MCF 10A (cell line): ENCODE measurements around the gene HEPN1. TPM values are rescaled to one million over a fixed set of nuclear protein-coding genes. Genes with fewer than 3 reads are reported as not detected.

ENCODE experiments used
- BruUV-seq: library from RNA; stranded (reverse); fragments of 400-500 nt; replicated peaks from 2 replicates; lab custom pipeline; 2021; lab: Mats Ljungman, UMichigan
- CTCF ChIA-PET: fragments of 300-600 bp; sonication (Branson Sonifier 250); formaldehyde crosslinking; extraction: SDS; loops from one replicate; lab custom pipeline; 2021; ENCODE audit warnings: antibody characterized with exemption, inconsistent platforms; lab: Yijun Ruan, JAX
- POLR2A ChIA-PET: fragments of 300-600, 350-650 bp; sonication (Branson Sonifier 250); formaldehyde crosslinking; extraction: SDS; loops from one replicate; lab custom pipeline; 2020; ENCODE audit warnings: antibody characterized with exemption, inconsistent platforms; lab: Yijun Ruan, JAX
- DNase-seq: peaks from one replicate; pipeline ENCODE4 v3.0.0-alpha.2; 2018; ENCODE audit not compliant: unreplicated experiment
- H3K27ac Mint-ChIP-seq: one replicate; pipeline ENCODE4 v1.8.0; 2022; ENCODE audit warnings: mild to moderate bottlenecking, low read depth, mixed read lengths; ENCODE audit not compliant: unreplicated experiment
- H3K27me3 Mint-ChIP-seq: one replicate; pipeline ENCODE4 v1.8.0; 2022; ENCODE audit warnings: mixed read lengths; ENCODE audit not compliant: insufficient read depth, unreplicated experiment
- H3K36me3 Mint-ChIP-seq: one replicate; pipeline ENCODE4 v1.8.0; 2022; ENCODE audit warnings: mild to moderate bottlenecking, moderate library complexity, mixed read lengths; ENCODE audit not compliant: insufficient read depth, unreplicated experiment
- H3K4me1 Mint-ChIP-seq: one replicate; pipeline ENCODE4 v1.8.0; 2022; ENCODE audit warnings: mixed read lengths; ENCODE audit not compliant: insufficient read depth, unreplicated experiment
- H3K4me3 Mint-ChIP-seq: one replicate; pipeline ENCODE4 v1.8.0; 2022; ENCODE audit warnings: mild to moderate bottlenecking, moderate library complexity, mixed read lengths; ENCODE audit not compliant: unreplicated experiment
- H3K9me3 Mint-ChIP-seq: one replicate; pipeline ENCODE4 v1.8.0; 2022; ENCODE audit warnings: mixed read lengths; ENCODE audit not compliant: unreplicated experiment
- CTCF ChIP-seq: fragments of 200-600 bp; IDR thresholded peaks from one replicate; pipeline ENCODE4 v1.8.0; 2022; ENCODE audit warnings: antibody characterized with exemption, mild to moderate bottlenecking; ENCODE audit not compliant: unreplicated experiment
- intact Hi-C: fragments of 100-400 bp; cut with micrococcal nuclease; formaldehyde crosslinking; loops from 2 replicates; pipeline ENCODE4 v1.14.1; 2022
- total RNA-seq: library from RNA; stranded (reverse); gene quantifications from 2 replicates; pipeline ENCODE4 v1.2.3, GENCODE V29; 2022

Gene HEPN1
- total RNA-seq, 1 experiment from 2014 or later, result not detected

DNA sequence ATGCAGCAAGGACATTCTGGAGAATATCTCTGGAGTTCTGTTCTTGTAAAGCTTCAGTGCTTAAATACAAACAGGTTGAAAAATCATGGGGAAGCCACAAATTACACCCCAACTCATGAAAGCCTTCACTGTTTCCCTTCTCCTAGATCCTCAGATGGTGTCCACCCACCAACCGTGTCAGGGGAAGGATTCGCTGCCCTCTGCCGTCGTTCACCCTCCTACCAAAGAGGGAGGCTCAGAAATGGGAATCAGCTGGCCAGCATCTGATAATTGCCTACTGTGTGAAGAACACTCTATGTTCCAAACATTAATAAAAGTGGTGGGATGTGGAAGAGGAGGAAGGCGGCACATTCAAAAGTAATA is 24.2 kb downstream of the HEPN1 start:
- Mint-ChIP-seq H3K4me3 (no peak overlapping the region), H3K4me1 (peaks cover 9% of the 10 kb centered on the region), H3K27me3 (no peaks in the 10 kb centered on the region), H3K36me3 (no peaks in the 10 kb centered on the region), H3K27ac (no peak overlapping the region), H3K9me3 (peaks cover 3% of the 10 kb centered on the region)
- ChIA-PET POLR2A (interaction anchor here (2.7 kb wide), 1 partner anchor 10 kb away, joined by 16 read pairs; the partner anchor contains the start of gene CCDC15), CTCF (interaction anchor here (0.7 to 0.9 kb wide), 2 partner anchors 67 to 403 kb away, joined by 3 read pairs; no protein-coding TSS in a partner anchor)
- intact Hi-C loops, result no loop called here
- no peak for TF ChIP-seq CTCF
- no TSS peak for BruUV-seq
- DNase-seq, result no peak

DNA sequence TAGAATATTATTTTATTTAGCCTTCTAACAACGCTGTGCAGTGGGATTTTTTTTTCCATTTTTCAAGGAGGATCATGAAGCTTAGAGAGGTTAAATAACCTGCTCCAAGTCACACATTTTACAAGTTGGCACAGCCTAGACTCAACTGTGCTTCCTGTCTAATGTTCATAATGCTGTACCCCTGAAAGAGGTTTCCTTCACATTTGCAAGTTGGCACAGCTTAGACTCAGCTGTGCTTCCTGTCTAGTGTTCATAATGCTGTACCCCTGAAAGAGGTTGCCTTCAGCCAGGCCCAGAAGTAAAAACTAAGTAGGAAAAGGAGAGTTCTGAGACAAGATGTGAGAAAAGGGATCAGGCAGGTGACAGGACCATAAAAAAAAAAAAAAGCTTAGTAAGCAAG is 24.7 kb downstream of the HEPN1 start:
- CTCF ChIA-PET, result interaction anchor here (0.6 to 1.1 kb wide), 5 partner anchors 11 to 402 kb away, joined by 3 to 5 read pairs (median 3); no protein-coding TSS in a partner anchor
- POLR2A ChIA-PET, result interaction anchor here (2.7 kb wide), 1 partner anchor 10 kb away, joined by 16 read pairs; the partner anchor contains the start of gene CCDC15
- intact Hi-C loops, result no loop called here
- H3K4me3 Mint-ChIP-seq, result no peak overlapping the region
- no peaks in the 10 kb centered on the region for H3K27me3 Mint-ChIP-seq
- no peaks in the 10 kb centered on the region for H3K36me3 Mint-ChIP-seq
- no peak overlapping the region for H3K27ac Mint-ChIP-seq
- no peak for TF ChIP-seq CTCF
- no TSS peak for BruUV-seq
- no peak for DNase-seq
- H3K9me3 Mint-ChIP-seq, result peaks cover 8% of the 10 kb centered on the region
- peaks cover 9% of the 10 kb centered on the region for H3K4me1 Mint-ChIP-seq

GRCh38 chr11:124944565-124944964 is 25.5 kb downstream of the HEPN1 start:
- no peak overlapping the region for H3K27ac Mint-ChIP-seq
- no peak overlapping the region for H3K4me3 Mint-ChIP-seq
- no peaks in the 10 kb centered on the region for H3K27me3 Mint-ChIP-seq
- POLR2A ChIA-PET, result interaction anchor here (0.6 to 2.7 kb wide), 3 partner anchors 9 to 47 kb away, joined by 3 to 16 read pairs (median 3); partner anchors contain the start of genes CCDC15 and ROBO4
- BruUV-seq, result no TSS peak
- no peaks in the 10 kb centered on the region for H3K36me3 Mint-ChIP-seq
- DNase-seq, result no peak
- intact Hi-C loops, result no loop called here
- CTCF ChIA-PET, result interaction anchor here (0.6 to 1.1 kb wide), 6 partner anchors 11 to 511 kb away, joined by 3 to 5 read pairs (median 3); no protein-coding TSS in a partner anchor
- H3K4me1 Mint-ChIP-seq, result peaks cover 9% of the 10 kb centered on the region
- TF ChIP-seq CTCF, result no peak
- peaks cover 10% of the 10 kb centered on the region for H3K9me3 Mint-ChIP-seq

- BruUV-seq, result no TSS peak
- ChIA-PET POLR2A (interaction anchor here (0.6 to 1.4 kb wide), 3 partner anchors 8 to 189 kb away, joined by 3 to 4 read pairs (median 3); partner anchors contain the start of gene CCDC15), CTCF (interaction anchor here (0.6 to 0.7 kb wide), 3 partner anchors 11 to 459 kb away, joined by 3 to 5 read pairs (median 3); no protein-coding TSS in a partner anchor)
- TF ChIP-seq CTCF, result no peak
- no peaks in the 10 kb centered on the region for H3K36me3 Mint-ChIP-seq
- no peak overlapping the region for H3K27ac Mint-ChIP-seq
- no peak for DNase-seq
- no peak overlapping the region for H3K4me3 Mint-ChIP-seq
- H3K4me1 Mint-ChIP-seq, result peaks cover 9% of the 10 kb centered on the region
- H3K27me3 Mint-ChIP-seq, result no peaks in the 10 kb centered on the region
- peaks cover 10% of the 10 kb centered on the region for H3K9me3 Mint-ChIP-seq
- intact Hi-C loops, result no loop called here
Observed at GRCh38 chr11:124945826-124946225, 26.8 kb downstream of the HEPN1 start.
